GM18508 (cell line): ENCODE results near the gene TCF4.
A peak's percentile ranks its signal among the peaks of the same experiment; 100 is the strongest.

Experiments used
- ATAC-seq: cut with Tn5 transposase; IDR thresholded peaks from one replicate; pipeline ENCODE4 v1.9.1; 2021; ENCODE audit warnings: moderate number of reproducible peaks; ENCODE audit not compliant: insufficient read depth, unreplicated experiment

Gene TCF4

DNA sequence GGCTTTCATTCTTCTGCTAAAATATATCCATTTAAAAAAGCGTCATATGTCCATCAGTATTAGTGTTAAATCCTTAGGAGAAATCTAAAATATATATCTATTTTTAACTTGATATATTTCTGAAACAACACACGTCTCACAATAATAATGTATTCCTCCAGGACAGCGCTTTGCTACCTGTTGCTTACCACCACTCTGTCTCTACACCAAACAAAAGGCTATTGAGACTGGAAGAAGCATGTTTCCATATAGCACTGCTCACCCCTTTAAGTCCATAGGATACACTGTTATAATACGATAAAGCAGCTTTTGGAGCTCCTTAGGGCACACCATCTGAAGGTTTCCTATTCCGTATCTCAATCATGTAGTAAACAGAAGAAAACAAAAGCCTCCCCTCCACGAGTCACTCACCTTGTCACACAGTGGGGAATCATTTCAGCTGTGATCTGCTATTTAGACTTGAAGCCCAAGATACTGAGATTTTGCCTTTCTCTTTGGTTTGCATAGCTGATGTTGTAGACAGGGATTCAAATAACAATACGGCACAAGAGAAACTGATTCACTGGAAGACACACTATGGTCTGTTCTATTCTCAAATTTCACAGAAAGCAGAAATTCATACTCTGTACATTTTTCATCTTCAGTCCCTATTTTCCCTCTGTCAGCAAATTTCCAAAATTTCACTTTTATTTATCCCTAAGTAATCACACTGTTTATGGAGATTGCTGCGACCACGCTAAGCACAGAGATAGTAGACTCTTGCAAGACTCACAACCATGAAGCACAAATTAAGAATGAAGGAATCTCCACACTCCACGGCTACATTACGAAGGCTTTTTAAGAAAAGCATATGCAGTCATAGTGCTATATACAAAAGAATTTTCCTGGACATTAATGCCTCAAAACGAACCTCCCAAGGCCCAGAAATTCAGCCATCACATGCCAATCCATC, 187.1 kb downstream of the TCF4 start:
- no peak for ATAC-seq

- no peak for ATAC-seq
Observed at GRCh38 chr18:55400081-55400480, 187.9 kb downstream of the TCF4 start.

DNA sequence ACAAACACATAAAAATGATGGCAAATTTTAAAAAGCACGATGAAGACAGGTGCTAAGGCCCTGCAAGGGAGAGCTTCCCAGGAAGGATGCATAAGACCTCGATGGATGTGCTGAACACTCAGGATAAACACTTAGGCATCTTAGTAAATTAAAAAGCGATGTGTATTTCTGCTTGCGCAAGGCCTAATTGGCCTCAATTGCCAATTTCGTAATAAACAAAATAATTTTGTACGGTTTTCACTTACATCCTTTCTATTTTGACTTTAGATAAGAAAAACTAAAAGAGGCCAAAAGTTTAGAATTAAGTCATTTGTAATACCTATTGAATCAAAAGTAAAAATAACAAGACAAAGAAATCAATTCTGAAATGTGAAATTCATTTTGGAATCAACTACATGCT, 189.1 kb downstream of the TCF4 start:
- ATAC-seq, result no peak

GRCh38 chr18:55396979-55397378, 191.0 kb downstream of the TCF4 start:
- ATAC-seq, result no peak

DNA sequence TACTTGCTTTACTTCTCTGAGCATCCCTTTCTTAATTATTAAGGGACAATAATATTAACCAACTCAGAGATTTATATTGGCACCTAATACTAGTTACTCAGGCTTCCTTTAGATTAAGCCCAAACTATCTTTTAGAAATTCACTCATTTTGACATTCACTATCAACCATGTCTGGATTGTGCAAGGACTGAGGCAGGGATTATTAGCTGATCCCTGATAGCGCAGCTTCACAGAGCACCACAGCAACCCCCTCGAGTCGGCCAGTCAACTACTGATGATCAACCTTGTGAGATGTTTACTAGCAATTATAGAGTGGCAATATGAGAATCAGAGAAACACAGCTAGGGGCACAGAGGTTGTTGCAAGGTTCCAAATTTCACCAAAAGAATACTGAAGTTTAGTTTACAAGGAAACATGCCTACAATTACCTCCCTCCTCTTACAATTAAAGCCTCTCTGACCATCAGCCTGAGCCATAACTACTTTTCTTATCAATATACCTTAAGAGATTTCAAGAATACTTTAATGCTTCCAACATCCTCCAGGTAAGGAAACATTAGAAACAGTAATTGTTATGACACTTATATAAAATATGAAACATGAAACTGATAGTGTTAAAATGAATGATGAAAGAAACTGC, 191.6 kb downstream of the TCF4 start:
- no peak for ATAC-seq

- ATAC-seq, result no peak
Observed at GRCh38 chr18:55395799-55396198, 192.2 kb downstream of the TCF4 start.

DNA sequence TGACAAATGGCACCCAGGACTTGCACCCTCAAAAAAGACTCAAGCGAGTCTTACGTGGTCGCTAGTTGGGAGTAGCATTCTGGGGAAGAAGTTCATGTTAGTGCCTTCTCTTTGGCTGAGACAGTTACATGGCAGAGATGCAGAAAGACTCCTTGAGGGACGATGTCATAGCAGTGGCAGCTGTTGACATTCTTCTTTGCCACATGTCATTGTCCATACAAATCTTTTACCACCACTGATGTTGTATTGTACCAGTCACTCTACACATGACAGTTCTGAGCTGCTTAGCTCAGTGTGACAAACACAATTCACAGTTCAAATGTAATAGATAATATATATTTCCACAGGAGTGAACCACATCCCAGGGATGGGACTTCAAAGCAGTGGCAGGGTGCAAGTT, 197.1 kb downstream of the TCF4 start:
- no peak for ATAC-seq

GRCh38 chr18:55387139-55387984, 200.6 kb downstream of the TCF4 start:
- no peak for ATAC-seq

GRCh38 chr18:55386545-55386944, 201.4 kb downstream of the TCF4 start:
- no peak for ATAC-seq

DNA sequence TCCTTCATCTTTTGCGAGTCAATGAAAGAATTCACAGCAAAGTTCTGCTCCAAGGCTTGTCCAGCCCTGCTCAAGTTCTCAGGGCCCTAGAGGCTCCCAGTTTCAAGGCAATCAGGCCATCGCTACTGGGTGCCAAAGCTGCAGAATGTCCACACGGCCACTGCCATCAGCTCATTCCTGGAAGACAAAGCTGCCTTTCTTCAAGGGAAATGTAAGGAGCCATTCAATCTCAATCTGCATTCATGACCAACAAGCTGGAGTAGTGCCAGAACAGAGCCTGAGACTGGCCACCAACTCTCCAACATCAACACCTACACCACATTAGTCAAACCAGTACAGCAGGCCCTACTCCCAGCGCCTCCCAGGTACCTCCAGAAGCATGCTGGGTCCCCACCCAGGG, 202.2 kb downstream of the TCF4 start:
- ATAC-seq, result no peak

DNA sequence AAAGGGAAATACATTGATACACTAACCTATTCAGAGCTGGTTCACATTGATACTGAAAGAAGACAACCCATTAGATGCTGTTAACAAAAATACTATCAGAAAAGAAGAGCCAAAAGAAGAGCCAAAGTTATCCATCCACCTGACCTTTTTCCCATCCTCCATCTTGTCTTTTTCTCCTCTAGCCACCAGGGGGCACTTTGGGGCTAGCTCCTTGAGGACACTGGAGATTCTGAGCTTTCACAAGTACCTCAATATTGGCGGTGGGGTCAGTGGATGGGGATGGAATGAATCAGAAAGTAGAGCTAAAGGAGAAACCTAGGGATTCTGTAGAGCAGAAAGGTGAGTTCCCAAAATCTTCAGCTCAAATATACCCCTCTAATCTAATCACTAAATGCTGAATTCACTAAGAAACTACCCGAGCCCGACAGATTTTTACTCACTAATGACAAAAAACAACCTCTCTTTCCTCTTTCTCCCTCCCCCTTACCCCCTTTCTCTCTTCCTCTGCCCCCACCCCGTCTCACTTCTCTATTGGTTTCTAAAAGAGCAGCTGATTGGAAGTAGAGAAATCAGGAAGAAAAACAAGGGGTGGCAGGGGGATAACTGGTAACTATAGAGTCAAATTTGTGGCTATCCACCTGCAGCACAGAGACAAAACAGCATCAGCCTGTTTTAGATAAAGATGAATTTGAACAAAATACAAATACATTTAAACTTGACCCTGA, 203.3 kb downstream of the TCF4 start:
- ATAC-seq, result no peak

DNA sequence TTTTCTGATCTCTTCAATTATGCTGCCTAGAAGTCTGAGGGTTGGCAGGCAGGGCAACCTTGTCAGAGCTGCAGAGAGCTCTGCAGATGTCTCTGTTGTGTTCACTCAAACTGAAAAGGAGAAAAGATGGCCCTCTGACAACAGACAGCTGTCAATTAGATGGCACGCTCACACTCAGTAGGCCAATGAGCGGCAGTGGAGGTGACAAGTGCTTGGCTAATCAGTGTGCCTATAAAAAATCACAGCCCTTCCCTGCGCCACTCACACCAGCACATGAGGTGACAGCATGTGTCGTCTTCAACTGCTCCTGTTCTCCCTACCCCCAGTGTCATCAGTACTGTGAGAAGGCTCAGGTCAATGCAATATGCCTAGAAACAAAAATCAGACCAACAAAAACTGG, 203.9 kb downstream of the TCF4 start:
- no peak for ATAC-seq

- no peak for ATAC-seq
Observed at GRCh38 chr18:55382277-55382805, 205.7 kb downstream of the TCF4 start.

DNA sequence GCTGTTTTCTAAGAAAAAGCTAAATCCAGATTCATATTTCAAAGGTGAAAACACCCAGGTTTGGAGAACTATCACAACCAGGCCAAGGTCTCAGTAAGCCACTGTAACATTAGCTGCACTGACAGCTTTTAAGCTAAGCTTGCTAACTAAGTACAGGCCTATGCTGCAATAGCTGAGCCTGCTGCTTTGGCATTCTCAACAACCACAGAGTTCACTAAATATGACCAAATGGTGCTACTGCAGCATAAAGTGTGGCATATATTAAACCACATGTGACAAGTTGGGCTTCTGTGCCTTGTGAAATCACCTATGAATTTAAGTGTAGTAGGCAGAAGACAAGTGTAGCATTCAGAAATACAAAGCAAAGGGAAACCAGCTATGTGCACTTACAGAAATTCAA, 206.7 kb downstream of the TCF4 start:
- ATAC-seq, result no peak

DNA sequence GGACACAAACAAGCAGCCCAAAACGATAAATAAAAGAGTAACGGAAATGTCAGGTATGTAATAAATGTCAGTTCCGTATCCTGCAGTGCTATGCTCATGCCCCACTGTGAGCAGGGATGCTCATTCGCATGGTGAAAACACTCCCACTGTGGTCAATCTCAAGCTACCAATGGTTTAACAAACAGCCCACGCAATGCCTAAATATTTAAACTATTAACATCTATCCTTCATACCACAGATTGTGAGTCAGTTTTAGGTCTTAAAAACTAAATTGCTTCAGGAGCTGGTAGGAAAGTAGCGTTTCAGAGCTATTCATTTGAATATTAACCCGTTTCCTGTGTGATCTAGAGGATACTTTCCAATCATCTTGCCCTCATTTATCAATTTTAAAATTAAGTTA, 207.4 kb downstream of the TCF4 start:
- no peak for ATAC-seq

DNA sequence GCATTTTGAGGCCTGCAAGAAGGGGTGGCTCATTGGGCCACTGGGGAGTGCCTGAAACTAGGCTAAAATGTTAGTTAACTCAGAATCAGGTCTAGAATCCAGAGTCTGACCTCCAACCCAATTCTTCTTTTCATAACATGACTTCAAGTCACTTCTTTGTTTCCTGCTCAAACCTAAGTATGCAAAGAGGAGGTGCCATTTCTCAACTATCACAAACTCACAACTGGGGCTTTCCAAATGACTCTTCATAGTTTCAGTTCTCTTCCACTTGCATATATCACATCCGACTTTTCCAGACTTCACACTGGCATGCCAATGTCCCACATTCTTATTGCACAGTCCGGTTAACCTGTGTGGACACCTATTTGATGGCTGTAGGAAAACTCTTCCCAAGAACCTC, 211.6 kb downstream of the TCF4 start:
- ATAC-seq, result peak; percentile 97

- no peak for ATAC-seq
Observed at GRCh38 chr18:55375930-55376329, 212.1 kb downstream of the TCF4 start.

GRCh38 chr18:55374741-55375140, 213.3 kb downstream of the TCF4 start:
- no peak for ATAC-seq

DNA sequence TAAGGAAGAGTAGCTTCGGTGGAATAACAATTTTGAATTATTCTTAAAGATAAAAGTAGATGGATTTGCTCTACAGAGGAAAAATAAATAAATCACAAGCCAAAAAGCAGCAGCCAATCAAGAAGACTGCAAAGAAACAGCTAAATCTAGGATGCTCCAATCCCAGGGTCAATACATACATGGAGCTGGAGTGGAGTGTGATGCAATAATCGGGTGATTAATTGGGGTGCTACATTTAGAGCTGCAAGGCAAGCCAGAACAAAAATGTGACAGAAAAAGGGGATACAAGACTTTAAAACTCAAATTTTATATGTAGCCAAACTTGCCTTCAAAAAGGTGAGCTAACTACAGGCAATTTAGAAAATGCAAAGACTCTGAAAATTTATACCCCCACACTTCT, 215.8 kb downstream of the TCF4 start:
- no peak for ATAC-seq

DNA sequence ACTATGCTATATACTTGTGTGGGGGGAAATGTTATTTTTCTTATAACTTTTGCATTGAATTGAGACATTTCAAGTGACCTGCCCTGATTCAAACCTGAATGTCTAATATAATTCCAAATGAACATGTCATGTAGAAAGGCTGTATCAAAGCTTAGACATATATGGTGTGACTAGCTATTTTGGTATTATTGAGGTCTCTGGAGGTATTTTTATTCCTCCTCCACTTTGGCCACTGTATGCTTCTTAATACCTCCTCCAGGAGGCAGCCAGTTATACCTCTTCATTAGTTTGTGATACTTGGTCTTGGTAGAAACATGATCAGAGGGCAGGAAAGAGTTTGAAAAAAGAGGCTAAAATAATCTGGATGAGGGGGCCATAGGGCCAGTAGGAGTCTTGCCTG, 217.1 kb downstream of the TCF4 start:
- no peak for ATAC-seq
